Peyer's patch (tissue), 4 donors: ENCODE results near the gene ISG20L2. TPM values are rescaled to one million over a fixed set of nuclear protein-coding genes. Genes with fewer than 3 reads are reported as not detected.

Experiments used
- DNase-seq, 3 donors: peaks; one replicate each; pipeline ENCODE4 v3.0.0-alpha.2; 2017 to 2019
- H3K27ac ChIP-seq, 4 donors: fragments of 200-600 bp; sonication (generic); one replicate each; pipeline ENCODE4 v1.5.1; 2016 to 2019
- H3K27me3 ChIP-seq, 2 donors: fragments of 200-600 bp; sonication (generic); one replicate each; pipeline ENCODE4 v1.5.1; 2019
- H3K36me3 ChIP-seq, 3 donors: fragments of 200-600 bp; sonication (generic); one replicate each; pipeline ENCODE4 v1.5.1; 2016 to 2019
- H3K4me1 ChIP-seq, 4 donors: fragments of 200-600 bp; sonication (generic); one replicate each; pipeline ENCODE4 v1.5.1; 2016 to 2019
- H3K4me3 ChIP-seq, 4 donors: fragments of 200-600 bp; sonication (generic); 1 replicate in 3 of 4; 2 replicates in 1 of 4; pipeline ENCODE4 v1.5.1; 2016 to 2019; ENCODE audit warnings: mild to moderate bottlenecking in 1 of 4
- H3K9me3 ChIP-seq, 4 donors: fragments of 200-600 bp; sonication (generic); one replicate each; pipeline ENCODE4 v1.5.1; 2016 to 2019; ENCODE audit warnings: mild to moderate bottlenecking in 1 of 4
- CTCF ChIP-seq, 6 experiments: fragments of 450-650 bp in 4 of 6; fragments of 200-600 bp in 2 of 6; sonication (generic) in 1 of 6; IDR thresholded peaks; one replicate each; pipeline ENCODE4 v1.5.1; 2017 to 2019; ENCODE audit warnings: antibody characterized with exemption in 6 of 6, mild to moderate bottlenecking in 3 of 6, moderate library complexity in 1 of 6
- POLR2A ChIP-seq, 2 donors: fragments of 450-650 bp; IDR thresholded peaks; one replicate each; pipeline ENCODE4 v1.5.1; 2017; ENCODE audit warnings: antibody characterized with exemption in 2 of 2, mild to moderate bottlenecking in 2 of 2, moderate library complexity in 2 of 2
- total RNA-seq, 4 donors: library from RNA; depleted of rRNA; stranded (reverse); fragments of >200 nt; gene quantifications; one replicate each; pipeline ENCODE4 v1.1.0, GENCODE V29; 2016

Gene ISG20L2
- total RNA-seq, 4 donors from 2014 or later = 22.4 to 47.2 (median 27.9) TPM

GRCh38 chr1:156745881-156746280 lies 17.3 kb upstream of the ISG20L2 start:
- peak overlapping the region in 2 of 4 donors; percentile 91 to 97 for H3K4me3 ChIP-seq
- H3K4me1 ChIP-seq = peaks cover 0 to 41% (median 33%) of the 10 kb centered on the region in 4 donors
- TF ChIP-seq CTCF (IDR thresholded peaks at IDR 0.05) (no peak), POLR2A (IDR thresholded peaks at IDR 0.05) (no peak)

GRCh38 chr1:156744786-156745419 lies 16.3 kb upstream of the ISG20L2 start:
- H3K27me3 ChIP-seq = no peaks in the 10 kb centered on the region
- TF ChIP-seq POLR2A (IDR thresholded peaks at IDR 0.05) (no peak), CTCF (IDR thresholded peaks at IDR 0.05) (no peak)
- H3K4me1 ChIP-seq = peaks cover 0 to 48% (median 34%) of the 10 kb centered on the region in 4 donors
- peak overlapping the region in 1 of 4 donors; percentile 99 for H3K27ac ChIP-seq
- no peak for DNase-seq
- H3K4me3 ChIP-seq = no peak overlapping the region
- peaks cover 0 to 32% (median 0%) of the 10 kb centered on the region in 3 donors for H3K36me3 ChIP-seq
- no peaks in the 10 kb centered on the region for H3K9me3 ChIP-seq

More at GRCh38 chr1:156745881-156746280, 17.3 kb upstream of the ISG20L2 start:
- Histone ChIP-seq H3K27me3 (no peaks in the 10 kb centered on the region), H3K36me3 (peaks cover 0 to 32% (median 0%) of the 10 kb centered on the region in 3 donors), H3K27ac (peak overlapping the region; percentile 87 to 99 (median 96)), H3K9me3 (no peaks in the 10 kb centered on the region)
- DNase-seq = no peak

- TF ChIP-seq POLR2A (IDR thresholded peaks at IDR 0.05) (no peak), CTCF (IDR thresholded peaks at IDR 0.05) (no peak)
- no peak overlapping the region for H3K4me3 ChIP-seq
- peaks cover 0 to 45% (median 29%) of the 10 kb centered on the region in 4 donors for H3K4me1 ChIP-seq
- no peaks in the 10 kb centered on the region for H3K9me3 ChIP-seq
- no peaks in the 10 kb centered on the region for H3K27me3 ChIP-seq
- H3K27ac ChIP-seq = no peak overlapping the region
- DNase-seq = no peak
- H3K36me3 ChIP-seq = peaks cover 0 to 32% (median 0%) of the 10 kb centered on the region in 3 donors
Measured at GRCh38 chr1:156744344-156744743, 15.8 kb upstream of the ISG20L2 start.

- DNase-seq = no peak
Measured at GRCh38 chr1:156743367-156744302, 15.1 kb upstream of the ISG20L2 start.

More at GRCh38 chr1:156743367-156744302, 15.1 kb upstream of the ISG20L2 start:
- Histone ChIP-seq H3K27ac (no peak overlapping the region), H3K4me1 (peaks cover 0 to 38% (median 24%) of the 10 kb centered on the region in 4 donors), H3K9me3 (no peaks in the 10 kb centered on the region), H3K36me3 (peaks cover 0 to 32% (median 0%) of the 10 kb centered on the region in 3 donors), H3K27me3 (no peaks in the 10 kb centered on the region), H3K4me3 (no peak overlapping the region)
- no peak for TF ChIP-seq POLR2A (IDR thresholded peaks at IDR 0.05)
- no peak for TF ChIP-seq CTCF (IDR thresholded peaks at IDR 0.05)
